Measurements from ENCODE around the gene ARHGAP31. TPM values are rescaled to one million over a fixed set of nuclear protein-coding genes. Genes with fewer than 3 reads are reported as not detected.
"Not testable (repeated sequence)": the region's sequence is repeated elsewhere in the genome, so short reads cannot be mapped to it uniquely, and the experiment has no call there.

Gene ARHGAP31
- total RNA-seq, 4 donors from 2014 or later, result 40.0 to 78.9 (median 55.0) TPM

- no peaks in the 10 kb centered on the region for H3K27me3 ChIP-seq
- no peak overlapping the region for H3K4me3 ChIP-seq (replicated peaks in 1 of 3)
- peak overlapping the region in 1 of 3 donors; percentile 29 for H3K27ac ChIP-seq
- no peak for DNase-seq
- no peaks in the 10 kb centered on the region for H3K9me3 ChIP-seq
- TF ChIP-seq, protein P1, sequence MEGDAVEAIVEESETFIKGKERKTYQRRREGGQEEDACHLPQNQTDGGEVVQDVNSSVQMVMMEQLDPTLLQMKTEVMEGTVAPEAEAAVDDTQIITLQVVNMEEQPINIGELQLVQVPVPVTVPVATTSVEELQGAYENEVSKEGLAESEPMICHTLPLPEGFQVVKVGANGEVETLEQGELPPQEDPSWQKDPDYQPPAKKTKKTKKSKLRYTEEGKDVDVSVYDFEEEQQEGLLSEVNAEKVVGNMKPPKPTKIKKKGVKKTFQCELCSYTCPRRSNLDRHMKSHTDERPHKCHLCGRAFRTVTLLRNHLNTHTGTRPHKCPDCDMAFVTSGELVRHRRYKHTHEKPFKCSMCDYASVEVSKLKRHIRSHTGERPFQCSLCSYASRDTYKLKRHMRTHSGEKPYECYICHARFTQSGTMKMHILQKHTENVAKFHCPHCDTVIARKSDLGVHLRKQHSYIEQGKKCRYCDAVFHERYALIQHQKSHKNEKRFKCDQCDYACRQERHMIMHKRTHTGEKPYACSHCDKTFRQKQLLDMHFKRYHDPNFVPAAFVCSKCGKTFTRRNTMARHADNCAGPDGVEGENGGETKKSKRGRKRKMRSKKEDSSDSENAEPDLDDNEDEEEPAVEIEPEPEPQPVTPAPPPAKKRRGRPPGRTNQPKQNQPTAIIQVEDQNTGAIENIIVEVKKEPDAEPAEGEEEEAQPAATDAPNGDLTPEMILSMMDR (IDR thresholded peaks at IDR 0.05), result no peak
- no peak for TF ChIP-seq POLR2A (IDR thresholded peaks at IDR 0.05)
- peaks cover 61 to 75% of the 10 kb centered on the region in 2 donors for H3K4me1 ChIP-seq
- WGBS, 2 donors, result 78% methylated on average over 3 of the region's 3 CpGs
- H3K36me3 ChIP-seq, result no peaks in the 10 kb centered on the region
- intact Hi-C loops (cut with DNase I), result no loop called here
These were observed 7.5 kb downstream of the ARHGAP31 start for GRCh38 chr3:119301662-119302061.

GRCh38 chr3:119302697-119303551 is 8.7 kb downstream of the ARHGAP31 start:
- TF ChIP-seq, protein P1 (IDR thresholded peaks at IDR 0.05), result no peak
- TF ChIP-seq POLR2A (IDR thresholded peaks at IDR 0.05), result no peak
- peaks cover 49 to 63% of the 10 kb centered on the region in 2 donors for H3K4me1 ChIP-seq
- H3K36me3 ChIP-seq, result no peaks in the 10 kb centered on the region
- WGBS, 2 donors, result 68 to 69% methylated on average over 7 of the region's 7 CpGs
- intact Hi-C loops (cut with DNase I), result no loop called here
- H3K27me3 ChIP-seq, result no peaks in the 10 kb centered on the region
- H3K27ac ChIP-seq, result no peak overlapping the region
- no peak overlapping the region for H3K4me3 ChIP-seq (replicated peaks in 1 of 3)
- no peak for DNase-seq
- H3K9me3 ChIP-seq, result no peaks in the 10 kb centered on the region

- TF ChIP-seq, protein P1 (IDR thresholded peaks at IDR 0.05), result no peak
- no peak for TF ChIP-seq POLR2A (IDR thresholded peaks at IDR 0.05)
- H3K4me1 ChIP-seq, result peaks cover 36 to 51% of the 10 kb centered on the region in 2 donors
- H3K27me3 ChIP-seq, result no peaks in the 10 kb centered on the region
- no peak overlapping the region for H3K27ac ChIP-seq
- intact Hi-C loops (cut with DNase I), result no loop called here
- no peak overlapping the region for H3K4me3 ChIP-seq (replicated peaks in 1 of 3)
- H3K36me3 ChIP-seq, result no peaks in the 10 kb centered on the region
- WGBS, 2 donors, result 62 to 66% methylated on average over 1 of the region's 1 CpG
- H3K9me3 ChIP-seq, result no peaks in the 10 kb centered on the region
- DNase-seq, result no peak
These were observed 10.1 kb downstream of the ARHGAP31 start for GRCh38 chr3:119304201-119304713.

- Histone ChIP-seq H3K4me3 (replicated peaks in 1 of 3) (no peak overlapping the region), H3K36me3 (no peaks in the 10 kb centered on the region), H3K27me3 (no peaks in the 10 kb centered on the region), H3K27ac (no peak overlapping the region), H3K4me1 (peaks cover 39 to 55% of the 10 kb centered on the region in 2 donors), H3K9me3 (no peaks in the 10 kb centered on the region)
- TF ChIP-seq, protein P1 (IDR thresholded peaks at IDR 0.05), result no peak
- TF ChIP-seq POLR2A (IDR thresholded peaks at IDR 0.05), result no peak
- no peak for DNase-seq
- 75 to 82% methylated on average over 1 of the region's 1 CpG for WGBS, 2 donors
- intact Hi-C loops (cut with DNase I), result no loop called here
These were observed 11.1 kb downstream of the ARHGAP31 start for GRCh38 chr3:119305286-119305685.

DNA sequence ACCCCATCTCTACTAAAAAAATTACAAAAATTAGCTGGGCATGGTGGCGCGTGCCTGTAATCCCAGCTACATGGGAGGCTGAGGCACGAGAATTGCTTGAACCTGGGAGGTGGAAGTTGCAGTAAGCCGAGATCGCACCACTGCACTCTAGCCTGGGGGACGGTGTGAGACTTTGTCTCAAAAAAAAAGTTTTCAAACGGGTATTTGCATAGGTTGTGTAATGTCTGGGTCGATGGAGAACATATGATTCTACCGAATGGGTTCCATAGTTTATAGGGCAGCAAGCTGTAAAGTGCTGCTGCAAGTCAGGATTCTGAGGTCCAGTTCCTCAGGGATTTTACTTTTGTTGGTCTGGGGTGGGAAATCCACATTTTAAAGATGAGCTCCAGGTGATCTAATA is 12.2 kb downstream of the ARHGAP31 start:
- H3K36me3 ChIP-seq; intact Hi-C loops (cut with DNase I); H3K9me3 ChIP-seq; DNase-seq; H3K27me3 ChIP-seq; H3K27ac ChIP-seq; H3K4me3 ChIP-seq (replicated peaks in 1 of 3): not testable (repeated sequence)
- peaks cover 33 to 60% of the 10 kb centered on the region in 2 donors for H3K4me1 ChIP-seq
- 94 to 98% methylated on average over 9 of the region's 9 CpGs for WGBS, 2 donors
